AG04450 (cell line): ENCODE results near the gene POP5. TPM values are rescaled to one million over a fixed set of nuclear protein-coding genes. Genes with fewer than 3 reads are reported as not detected.
"Not testable (repeated sequence)": the region's sequence is repeated elsewhere in the genome, so short reads cannot be mapped to it uniquely, and the experiment has no call there.

Experiments
- CTCF ChIA-PET: fragments of 300-600, 350-600 bp; formaldehyde crosslinking; extraction: SDS; loops from one replicate; lab custom pipeline; 2022; ENCODE audit warnings: antibody characterized with exemption, inconsistent platforms; lab: Charles Lee
- POLR2A ChIA-PET: fragments of 350-600 bp; formaldehyde crosslinking; extraction: SDS; loops from one replicate; lab custom pipeline; 2021; ENCODE audit warnings: antibody characterized with exemption, inconsistent platforms; lab: Yijun Ruan, JAX
- DNase-seq: peaks from one replicate; pipeline ENCODE4 v3.0.0-alpha.2; 2011; ENCODE audit warnings: low read depth, low spot score
- H3K27ac ChIP-seq: one replicate; pipeline ENCODE4 v1.5.1; 2012; ENCODE audit warnings: low read depth, low read length, control low read depth
- H3K27me3 ChIP-seq: one replicate; pipeline ENCODE4 v1.6.0; 2012; ENCODE audit warnings: low read length; ENCODE audit not compliant: control insufficient read depth, insufficient read depth
- H3K4me3 ChIP-seq: 2 replicates; pipeline ENCODE4 v1.5.1; 2011; ENCODE audit warnings: mild to moderate bottlenecking, low read depth, low read length, control low read depth
- H3K9me3 ChIP-seq: 2 replicates; pipeline ENCODE4 v1.5.1; 2012; ENCODE audit warnings: low read length; ENCODE audit not compliant: control insufficient read depth, insufficient read depth
- polyA plus RNA-seq: library from polyadenylated mRNA; depleted of rRNA; stranded (reverse); fragments of >200 nt; gene quantifications from 2 replicates; pipeline ENCODE4 v1.2.3, GENCODE V29; 2011
- TF ChIP-seq, protein P1 (sequence below): IDR thresholded peaks from 2 replicates; pipeline ENCODE4 v1.5.1; 2011; ENCODE audit warnings: low read depth, low read length, control low read depth, inconsistent platforms

Gene POP5
- polyA plus RNA-seq, 1 experiment, result 54.0 TPM

DNA sequence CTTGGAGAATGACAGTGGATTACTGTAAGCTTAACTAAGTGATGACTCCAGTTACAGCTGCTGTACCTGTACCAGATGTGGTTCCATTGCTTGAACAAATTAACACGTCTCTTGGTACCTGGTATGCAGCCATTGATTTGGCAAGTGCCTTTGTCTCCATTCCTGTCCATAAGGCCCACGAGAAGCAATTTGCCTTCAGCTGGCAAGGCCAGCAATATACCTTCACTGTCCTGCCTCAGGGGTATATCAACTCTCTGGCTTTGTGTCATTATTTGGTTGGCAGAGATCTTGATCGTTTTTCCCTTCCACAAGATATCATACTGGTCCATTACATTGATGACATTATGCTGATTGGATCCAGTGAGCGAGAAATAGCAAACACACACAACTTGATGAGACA, 29.4 kb upstream of the POP5 start:
- no peaks in the 10 kb centered on the region for H3K9me3 ChIP-seq
- H3K4me3 ChIP-seq, result no peak overlapping the region
- ChIA-PET CTCF (no interaction called here), POLR2A (no interaction called here)
- H3K27ac ChIP-seq, result no peak overlapping the region
- no peak for DNase-seq
- H3K27me3 ChIP-seq, result peaks cover 10% of the 10 kb centered on the region
- TF ChIP-seq, protein P1, sequence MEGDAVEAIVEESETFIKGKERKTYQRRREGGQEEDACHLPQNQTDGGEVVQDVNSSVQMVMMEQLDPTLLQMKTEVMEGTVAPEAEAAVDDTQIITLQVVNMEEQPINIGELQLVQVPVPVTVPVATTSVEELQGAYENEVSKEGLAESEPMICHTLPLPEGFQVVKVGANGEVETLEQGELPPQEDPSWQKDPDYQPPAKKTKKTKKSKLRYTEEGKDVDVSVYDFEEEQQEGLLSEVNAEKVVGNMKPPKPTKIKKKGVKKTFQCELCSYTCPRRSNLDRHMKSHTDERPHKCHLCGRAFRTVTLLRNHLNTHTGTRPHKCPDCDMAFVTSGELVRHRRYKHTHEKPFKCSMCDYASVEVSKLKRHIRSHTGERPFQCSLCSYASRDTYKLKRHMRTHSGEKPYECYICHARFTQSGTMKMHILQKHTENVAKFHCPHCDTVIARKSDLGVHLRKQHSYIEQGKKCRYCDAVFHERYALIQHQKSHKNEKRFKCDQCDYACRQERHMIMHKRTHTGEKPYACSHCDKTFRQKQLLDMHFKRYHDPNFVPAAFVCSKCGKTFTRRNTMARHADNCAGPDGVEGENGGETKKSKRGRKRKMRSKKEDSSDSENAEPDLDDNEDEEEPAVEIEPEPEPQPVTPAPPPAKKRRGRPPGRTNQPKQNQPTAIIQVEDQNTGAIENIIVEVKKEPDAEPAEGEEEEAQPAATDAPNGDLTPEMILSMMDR, result no peak

- peaks cover 27% of the 10 kb centered on the region for H3K27me3 ChIP-seq
- H3K27ac ChIP-seq, DNase-seq, H3K4me3 ChIP-seq, H3K9me3 ChIP-seq, POLR2A ChIA-PET: not testable (repeated sequence)
- CTCF ChIA-PET, result interaction anchor here (1.2 to 1.9 kb wide), 2 partner anchors 44 to 47 kb away, joined by 4 to 6 read pairs; no protein-coding TSS in a partner anchor
Measured at GRCh38 chr12:120602416-120602815, 21.2 kb upstream of the POP5 start.

- TF ChIP-seq, protein P1, result no peak
- no peak overlapping the region for H3K4me3 ChIP-seq
- ChIA-PET POLR2A (no interaction called here), CTCF (interaction anchor here (0.9 to 2.0 kb wide), 3 partner anchors 16 to 47 kb away, joined by 3 to 5 read pairs (median 3); no protein-coding TSS in a partner anchor)
- no peak for DNase-seq
- no peaks in the 10 kb centered on the region for H3K9me3 ChIP-seq
- no peak overlapping the region for H3K27ac ChIP-seq
- H3K27me3 ChIP-seq, result peaks cover 29% of the 10 kb centered on the region
Measured at GRCh38 chr12:120599672-120600552, 18.7 kb upstream of the POP5 start.

DNA sequence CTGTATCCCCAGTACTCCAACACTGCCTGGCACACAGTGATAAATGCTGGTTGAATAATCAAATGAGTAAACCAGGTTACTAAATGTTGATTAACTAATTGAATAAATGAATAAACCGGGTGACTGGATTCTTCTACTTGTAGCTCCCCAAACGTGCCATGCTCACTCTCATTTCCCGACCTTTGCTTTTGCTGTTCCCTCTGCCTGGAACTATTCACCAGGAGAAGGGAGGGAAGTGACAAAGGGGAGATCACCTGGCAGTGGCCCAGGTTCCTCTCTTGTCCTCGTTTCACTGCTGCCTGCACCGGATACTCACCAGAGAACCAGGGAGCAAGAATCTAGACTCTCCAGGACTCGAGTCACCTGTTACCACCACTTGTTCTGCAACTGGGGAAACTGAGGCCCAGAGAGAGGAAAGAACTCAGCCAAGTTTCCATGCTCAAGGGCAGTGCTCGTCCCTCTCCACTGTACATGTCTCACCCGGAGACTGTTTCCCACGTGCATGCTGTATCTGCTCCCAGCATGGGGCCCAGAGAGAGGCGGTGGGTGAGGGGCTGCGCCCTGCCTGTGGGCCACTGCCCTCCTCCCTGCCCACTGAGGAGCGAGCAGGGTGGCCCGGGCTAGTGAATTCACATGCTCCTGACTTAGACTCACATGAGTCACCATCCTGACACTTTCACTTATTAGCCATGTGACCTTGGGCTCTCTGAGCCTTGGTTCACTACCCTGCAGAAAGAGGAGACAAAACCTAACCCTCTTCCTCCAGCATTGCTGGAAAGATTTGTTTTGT, 17.7 kb upstream of the POP5 start:
- TF ChIP-seq, protein P1, result no peak
- H3K27me3 ChIP-seq, result peaks cover 30% of the 10 kb centered on the region
- ChIA-PET POLR2A (no interaction called here), CTCF (interaction anchor here (0.9 to 1.1 kb wide), 2 partner anchors 15 to 16 kb away, joined by 3 read pairs; no protein-coding TSS in a partner anchor)
- no peaks in the 10 kb centered on the region for H3K9me3 ChIP-seq
- no peak for DNase-seq
- no peak overlapping the region for H3K4me3 ChIP-seq
- no peak overlapping the region for H3K27ac ChIP-seq

DNA sequence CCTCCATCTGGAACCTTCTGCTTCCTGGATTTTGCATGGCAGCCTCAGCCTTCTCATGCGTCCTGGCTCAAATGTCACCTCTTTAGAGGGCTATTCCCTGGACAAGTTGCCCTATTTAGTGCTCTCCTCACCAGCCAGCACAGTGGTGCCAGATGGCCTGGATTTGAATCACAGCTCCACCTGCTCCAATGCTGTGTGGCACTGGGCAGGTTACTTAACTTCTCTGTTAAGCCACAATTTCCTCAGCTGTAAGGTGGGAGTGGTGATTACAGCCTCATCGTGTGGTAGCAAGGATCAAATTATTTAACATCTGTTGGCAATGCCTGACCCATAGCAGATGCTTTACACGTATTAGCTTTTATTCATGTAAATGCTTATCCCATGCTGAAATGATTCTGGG, 16.7 kb upstream of the POP5 start:
- H3K27ac ChIP-seq, result no peak overlapping the region
- ChIA-PET CTCF (interaction anchor here (1.1 kb wide), 1 partner anchor 15 kb away, joined by 3 read pairs; no protein-coding TSS in a partner anchor), POLR2A (no interaction called here)
- DNase-seq, result no peak
- peaks cover 30% of the 10 kb centered on the region for H3K27me3 ChIP-seq
- no peak overlapping the region for H3K4me3 ChIP-seq
- H3K9me3 ChIP-seq, result no peaks in the 10 kb centered on the region
- TF ChIP-seq, protein P1, result no peak
